Gastroesophageal sphincter (tissue), 4 donors: ENCODE data around the gene DCXR. TPM values are rescaled to one million over a fixed set of nuclear protein-coding genes. Genes with fewer than 3 reads are reported as not detected.

ENCODE experiments used
- ATAC-seq: fragments of 150-250 bp; one replicate; pipeline ENCODE4 v1.9.1; 2016; ENCODE audit warnings: mild to moderate bottlenecking, moderate library complexity
- H3K27ac ChIP-seq, 4 donors: fragments of 200-600 bp; sonication (generic) in 3 of 4; 1 replicate in 3 of 4; 2 replicates in 1 of 4; pipeline ENCODE4 v1.5.1; 2016 to 2019
- H3K27me3 ChIP-seq: fragments of 200-600 bp; sonication (generic); one replicate; pipeline ENCODE4 v1.5.1; 2019
- H3K36me3 ChIP-seq, 2 donors: fragments of 200-600 bp; sonication (generic); one replicate each; pipeline ENCODE4 v1.5.1; 2019; ENCODE audit warnings: control low read depth in 1 of 2
- H3K4me1 ChIP-seq, 3 donors: fragments of 200-600 bp; sonication (generic); 1 replicate in 2 of 3; 2 replicates in 1 of 3; pipeline ENCODE4 v1.5.1; 2016 to 2019; ENCODE audit warnings: control low read depth in 2 of 3
- H3K4me3 ChIP-seq, 2 donors: fragments of 200-600 bp; sonication (generic); one replicate each; pipeline ENCODE4 v1.5.1; 2019; ENCODE audit warnings: mild to moderate bottlenecking in 1 of 2, moderate library complexity in 1 of 2
- H3K9me3 ChIP-seq, 3 donors: fragments of 200-600 bp; sonication (generic); one replicate each; pipeline ENCODE4 v1.5.1; 2017 to 2019; ENCODE audit warnings: control low read depth in 2 of 3
- CTCF ChIP-seq, 4 experiments: fragments of 200-600 bp in 2 of 4; fragments of 450-650 bp in 2 of 4; sonication (generic) in 1 of 4; IDR thresholded peaks; one replicate each; pipeline ENCODE4 v1.5.1; 2017 to 2019; ENCODE audit warnings: antibody characterized with exemption in 4 of 4, mild to moderate bottlenecking in 2 of 4, moderate library complexity in 2 of 4
- EP300 ChIP-seq: sonication (generic); formaldehyde crosslinking; IDR thresholded peaks from one replicate; pipeline ENCODE4 v1.6.1; 2017; ENCODE audit warnings: antibody characterized with exemption, mild to moderate bottlenecking
- POLR2A ChIP-seq, 2 donors: fragments of 450-650 bp; IDR thresholded peaks; one replicate each; pipeline ENCODE4 v1.6.1; 2017; ENCODE audit warnings: antibody characterized with exemption in 2 of 2, mild to moderate bottlenecking in 2 of 2, moderate library complexity in 1 of 2
- POLR2AphosphoS5 ChIP-seq: sonication (generic); formaldehyde crosslinking; IDR thresholded peaks from one replicate; pipeline ENCODE4 v1.6.1; 2017; ENCODE audit warnings: antibody characterized with exemption
- WGBS, 2 donors: methylation state at CpG; one replicate each; pipeline ENCODE4 v1.1.5; 2018; ENCODE audit warnings: low coverage in 1 of 2; 5-methylcytosine and 5-hydroxymethylcytosine counted together
- total RNA-seq, 4 donors: library from RNA; depleted of rRNA; stranded (reverse); fragments of >200 nt; gene quantifications; one replicate each; pipeline ENCODE4 v1.1.0, GENCODE V29; 2016

DCXR gene
- total RNA-seq: 100 to 1,000 TPM in 2 of 4 donors, 10 to 100 TPM in 2; 70.7 to 140 (median 108) TPM

- Histone ChIP-seq H3K4me1 (peaks cover 0 to 29% (median 8%) of the 10 kb centered on the region in 3 donors), H3K4me3 (peak within 1 kb of the TSS; percentile 51 to 90), H3K9me3 (no peaks in the 10 kb centered on the region), H3K36me3 (peaks cover 0 to 18% of the 10 kb centered on the region in 2 donors), H3K27me3 (peaks cover 2% of the 10 kb centered on the region), H3K27ac (peak within 1 kb of the TSS; percentile 60 to 99 (median 94))
- ATAC-seq: peak; percentile 98
- TF ChIP-seq POLR2AphosphoS5 (peak; percentile 91), POLR2A (IDR thresholded peaks at IDR 0.05) (peak; percentile 84 to 91), CTCF (IDR thresholded peaks at IDR 0.05) (peak in 3 of 4 experiments; percentile 64 to 86 (median 79)), EP300 (no peak)
- 2% methylated on average over 9 of the region's 92 CpGs; no CpG with 5 or more reads in 1 of the 2 donors for WGBS, 2 donors
Observed at GRCh38 chr17:82037092-82037888, at the start of gene DCXR. Gene DCXR (minus strand): TSS chr17:82037697. CDS start chr17:82037682, 15 bp downstream.

- H3K36me3 ChIP-seq: peaks cover 0 to 100% of the 10 kb centered on the region in 2 donors
- WGBS, 2 donors: no CpG with 5 or more reads among the region's 25 CpGs
- TF ChIP-seq EP300: no peak
- TF ChIP-seq CTCF (IDR thresholded peaks at IDR 0.05): no peak
- no peak for TF ChIP-seq POLR2A (IDR thresholded peaks at IDR 0.05)
- no peak for TF ChIP-seq POLR2AphosphoS5
- H3K4me3 ChIP-seq: no peak overlapping the region
- no peaks in the 10 kb centered on the region for H3K27me3 ChIP-seq
- no peak overlapping the region for H3K27ac ChIP-seq
- H3K9me3 ChIP-seq: no peaks in the 10 kb centered on the region
- H3K4me1 ChIP-seq: no peaks in the 10 kb centered on the region
- ATAC-seq: no peak
Observed at GRCh38 chr17:82085931-82086764, 48.7 kb upstream of the DCXR start.

GRCh38 chr17:82085031-82085861 lies 47.7 kb upstream of the DCXR start:
- no peak for ATAC-seq
- Histone ChIP-seq H3K9me3 (no peaks in the 10 kb centered on the region), H3K36me3 (peaks cover 0 to 100% of the 10 kb centered on the region in 2 donors), H3K27me3 (no peaks in the 10 kb centered on the region), H3K4me3 (no peak overlapping the region), H3K27ac (no peak overlapping the region), H3K4me1 (no peaks in the 10 kb centered on the region)
- WGBS, 2 donors: 0% methylated on average over 1 of the region's 49 CpGs; no CpG with 5 or more reads in 1 of the 2 donors
- TF ChIP-seq POLR2AphosphoS5 (no peak), CTCF (IDR thresholded peaks at IDR 0.05) (no peak), POLR2A (IDR thresholded peaks at IDR 0.05) (no peak), EP300 (no peak)

GRCh38 chr17:82084373-82085030 lies 47.0 kb upstream of the DCXR start:
- WGBS, 2 donors: 82% methylated on average over 7 of the region's 31 CpGs; no CpG with 5 or more reads in 1 of the 2 donors
- H3K36me3 ChIP-seq: peaks cover 0 to 100% of the 10 kb centered on the region in 2 donors
- H3K4me3 ChIP-seq: no peak overlapping the region
- no peak for ATAC-seq
- H3K27me3 ChIP-seq: no peaks in the 10 kb centered on the region
- no peak for TF ChIP-seq CTCF (IDR thresholded peaks at IDR 0.05)
- no peak overlapping the region for H3K27ac ChIP-seq
- H3K4me1 ChIP-seq: no peaks in the 10 kb centered on the region
- H3K9me3 ChIP-seq: no peaks in the 10 kb centered on the region
